ENCODE results near the gene ATP6V0E1. TPM values are rescaled to one million over a fixed set of nuclear protein-coding genes. Genes with fewer than 3 reads are reported as not detected.

Gene ATP6V0E1
- total RNA-seq, 2 donors from 2014 or later, result 102 to 104 TPM

- DNase-seq (no peak), ATAC-seq (no peak)
- Mint-ChIP-seq H3K27ac (no peak overlapping the region), H3K4me1 (peaks cover 50% of the 10 kb centered on the region), H3K27me3 (no peaks in the 10 kb centered on the region), H3K36me3 (ENCODE audit: low read depth) (no peaks in the 10 kb centered on the region), H3K4me3 (no peak overlapping the region)
- H3K9me3 ChIP-seq (ENCODE audit: control insufficient read depth, low read length, poor library complexity, severe bottlenecking), result no peaks in the 10 kb centered on the region
Observed at GRCh38 chr5:172999974-173000373, 16.4 kb downstream of the ATP6V0E1 start.

DNA sequence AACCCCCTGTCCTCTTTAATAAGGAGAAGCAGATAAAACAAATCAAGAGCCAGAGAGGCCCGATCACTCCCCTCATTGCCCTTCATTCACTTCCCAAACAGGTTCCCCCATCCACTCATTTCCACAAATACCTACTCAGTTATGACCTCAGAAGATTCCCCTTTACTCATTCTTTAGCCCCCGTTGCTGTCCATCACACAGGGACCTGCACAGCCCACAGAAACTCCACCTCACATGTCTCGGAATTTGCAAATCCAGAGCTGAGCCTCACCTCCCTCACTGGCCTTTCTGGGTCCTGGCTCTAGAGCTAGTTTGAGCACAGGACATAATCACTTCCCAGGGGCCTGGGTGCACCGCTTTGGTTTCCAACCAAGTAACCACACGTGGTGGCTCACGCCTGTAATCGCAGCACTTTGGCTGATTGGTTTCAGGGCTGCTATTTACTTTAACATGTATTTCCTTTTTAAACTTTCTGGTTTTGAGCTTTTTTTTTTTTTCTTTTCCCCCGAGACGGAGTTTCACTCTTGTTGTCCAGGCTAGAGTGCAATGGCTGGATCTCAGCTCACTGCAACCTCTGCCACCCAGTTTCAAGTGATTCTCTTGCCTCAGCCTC lies 17.8 kb downstream of the ATP6V0E1 start:
- DNase-seq, result no peak
- Mint-ChIP-seq H3K4me1 (peaks cover 52% of the 10 kb centered on the region), H3K27me3 (no peaks in the 10 kb centered on the region), H3K36me3 (ENCODE audit: low read depth) (no peaks in the 10 kb centered on the region), H3K27ac (peak overlapping the region; percentile 91), H3K4me3 (peak overlapping the region; percentile 61)
- peak; percentile 37 for ATAC-seq
- no peaks in the 10 kb centered on the region for H3K9me3 ChIP-seq (ENCODE audit: control insufficient read depth, low read length, poor library complexity, severe bottlenecking)

GRCh38 chr5:173003360-173003759 lies 19.8 kb downstream of the ATP6V0E1 start:
- H3K27me3 Mint-ChIP-seq, result no peaks in the 10 kb centered on the region
- ATAC-seq (no peak), DNase-seq (no peak)
- no peaks in the 10 kb centered on the region for H3K36me3 Mint-ChIP-seq (ENCODE audit: low read depth)
- H3K9me3 ChIP-seq (ENCODE audit: control insufficient read depth, low read length, poor library complexity, severe bottlenecking), result no peaks in the 10 kb centered on the region
- peak overlapping the region; percentile 77 for H3K4me3 Mint-ChIP-seq
- H3K27ac Mint-ChIP-seq, result peak overlapping the region; percentile 91
- H3K4me1 Mint-ChIP-seq, result peaks cover 64% of the 10 kb centered on the region

GRCh38 chr5:173004013-173004412 lies 20.4 kb downstream of the ATP6V0E1 start:
- Mint-ChIP-seq H3K4me3 (peak overlapping the region; percentile 77), H3K27ac (peak overlapping the region; percentile 91), H3K36me3 (ENCODE audit: low read depth) (no peaks in the 10 kb centered on the region), H3K4me1 (peaks cover 64% of the 10 kb centered on the region), H3K27me3 (no peaks in the 10 kb centered on the region)
- no peak for DNase-seq
- ATAC-seq, result no peak
- no peaks in the 10 kb centered on the region for H3K9me3 ChIP-seq (ENCODE audit: control insufficient read depth, low read length, poor library complexity, severe bottlenecking)

GRCh38 chr5:173004447-173004846 lies 20.9 kb downstream of the ATP6V0E1 start:
- peak overlapping the region; percentile 91 for H3K27ac Mint-ChIP-seq
- no peak overlapping the region for H3K4me3 Mint-ChIP-seq

GRCh38 chr5:173010021-173010420 lies 26.4 kb downstream of the ATP6V0E1 start:
- H3K27ac Mint-ChIP-seq, result peak overlapping the region; percentile 79
- no peak overlapping the region for H3K4me3 Mint-ChIP-seq
- H3K4me1 Mint-ChIP-seq, result peaks cover 37% of the 10 kb centered on the region
- ATAC-seq (no peak), DNase-seq (no peak)
- no peaks in the 10 kb centered on the region for H3K9me3 ChIP-seq (ENCODE audit: control insufficient read depth, low read length, poor library complexity, severe bottlenecking)
- H3K27me3 Mint-ChIP-seq, result no peaks in the 10 kb centered on the region
- H3K36me3 Mint-ChIP-seq (ENCODE audit: low read depth), result no peaks in the 10 kb centered on the region

More at GRCh38 chr5:173004447-173004846, 20.9 kb downstream of the ATP6V0E1 start:
- no peaks in the 10 kb centered on the region for H3K36me3 Mint-ChIP-seq (ENCODE audit: low read depth)
- H3K9me3 ChIP-seq (ENCODE audit: control insufficient read depth, low read length, poor library complexity, severe bottlenecking), result no peaks in the 10 kb centered on the region
- ATAC-seq (no peak), DNase-seq (no peak)
- no peaks in the 10 kb centered on the region for H3K27me3 Mint-ChIP-seq
- peaks cover 63% of the 10 kb centered on the region for H3K4me1 Mint-ChIP-seq

DNA sequence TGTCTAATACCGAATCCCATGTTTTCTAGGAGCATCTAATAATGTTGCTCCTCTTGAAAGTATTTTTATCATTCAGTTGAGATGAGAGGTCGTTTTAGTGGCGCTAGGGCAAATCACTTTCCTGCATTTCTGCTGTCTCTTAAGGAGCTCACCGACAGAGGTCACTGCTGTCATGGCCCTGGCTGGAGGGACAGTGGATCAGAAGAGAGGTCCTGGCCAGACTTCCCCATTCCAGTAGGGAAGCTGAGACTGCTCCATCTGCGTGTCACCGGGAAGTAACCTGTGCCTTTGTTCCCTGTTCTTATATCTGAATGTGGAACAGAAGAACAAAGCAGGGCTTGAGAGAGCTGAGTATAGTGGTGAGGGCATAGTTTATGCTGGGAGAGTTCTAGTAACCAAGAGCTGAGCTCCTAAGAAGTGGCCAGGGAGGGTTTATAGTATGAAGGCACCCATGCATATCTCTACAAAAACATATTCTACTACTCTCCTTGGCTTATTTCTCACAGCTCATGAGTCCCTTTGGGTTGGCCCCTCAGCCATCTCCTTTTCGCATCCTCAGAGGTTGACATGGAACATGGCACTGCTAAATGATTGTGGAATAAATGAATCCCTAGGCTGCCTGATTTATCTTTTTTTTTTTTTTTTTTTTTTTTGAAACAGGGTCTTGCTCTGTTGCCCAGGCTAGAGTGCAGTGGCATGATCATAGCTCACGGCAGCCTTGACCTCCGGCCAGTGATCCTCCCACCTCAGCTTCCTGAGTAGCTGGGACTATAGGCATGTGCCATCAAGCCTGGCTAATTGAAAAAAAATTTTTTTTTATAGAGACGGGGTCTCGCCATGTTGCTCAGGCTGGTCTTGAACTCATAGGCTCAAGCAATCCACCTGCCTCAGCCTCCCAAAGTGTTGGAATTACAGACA lies 27.2 kb downstream of the ATP6V0E1 start:
- Mint-ChIP-seq H3K27ac (peak overlapping the region; percentile 79), H3K4me1 (peaks cover 39% of the 10 kb centered on the region)

GRCh38 chr5:173011566-173011965 lies 28.0 kb downstream of the ATP6V0E1 start:
- peaks cover 46% of the 10 kb centered on the region for H3K4me1 Mint-ChIP-seq
- no peaks in the 10 kb centered on the region for H3K36me3 Mint-ChIP-seq (ENCODE audit: low read depth)
- H3K9me3 ChIP-seq (ENCODE audit: control insufficient read depth, low read length, poor library complexity, severe bottlenecking), result no peaks in the 10 kb centered on the region
- no peaks in the 10 kb centered on the region for H3K27me3 Mint-ChIP-seq
- DNase-seq (no peak), ATAC-seq (no peak)
- H3K4me3 Mint-ChIP-seq, result no peak overlapping the region
- peak overlapping the region; percentile 39 for H3K27ac Mint-ChIP-seq

More for the DNA sequence above, 27.2 kb downstream of the ATP6V0E1 start:
- DNase-seq (no peak), ATAC-seq (no peak)
- Mint-ChIP-seq H3K36me3 (ENCODE audit: low read depth) (no peaks in the 10 kb centered on the region), H3K4me3 (no peak overlapping the region), H3K27me3 (no peaks in the 10 kb centered on the region)
- no peaks in the 10 kb centered on the region for H3K9me3 ChIP-seq (ENCODE audit: control insufficient read depth, low read length, poor library complexity, severe bottlenecking)

DNA sequence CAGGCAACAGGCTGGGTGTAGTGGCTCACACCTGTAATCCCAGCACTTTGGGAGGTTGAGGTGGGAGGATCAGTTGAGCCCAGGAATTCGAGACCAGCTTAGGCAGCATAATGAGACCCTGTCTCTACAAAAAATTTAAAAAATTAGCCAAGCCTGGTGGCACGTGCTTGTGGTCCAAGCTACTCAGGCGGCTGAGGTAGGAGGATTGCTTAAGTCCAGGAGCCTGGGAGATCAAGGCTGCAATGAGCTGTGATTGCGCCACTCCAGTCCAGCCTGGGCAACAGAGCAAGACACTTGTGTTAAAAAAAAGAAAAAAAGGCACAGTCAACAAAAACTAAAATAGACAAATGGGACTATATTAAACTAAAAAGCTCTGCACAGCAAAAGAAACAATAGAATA lies 29.3 kb downstream of the ATP6V0E1 start:
- Mint-ChIP-seq H3K27ac (peak overlapping the region; percentile 16), H3K27me3 (no peaks in the 10 kb centered on the region), H3K4me3 (no peak overlapping the region), H3K36me3 (ENCODE audit: low read depth) (no peaks in the 10 kb centered on the region), H3K4me1 (peaks cover 41% of the 10 kb centered on the region)
- DNase-seq (no peak), ATAC-seq (no peak)
- H3K9me3 ChIP-seq (ENCODE audit: control insufficient read depth, low read length, poor library complexity, severe bottlenecking), result no peaks in the 10 kb centered on the region

GRCh38 chr5:173014671-173015070 lies 31.1 kb downstream of the ATP6V0E1 start:
- Mint-ChIP-seq H3K27ac (peak overlapping the region; percentile 59), H3K4me1 (peaks cover 46% of the 10 kb centered on the region)
- no peak for ATAC-seq

DNA sequence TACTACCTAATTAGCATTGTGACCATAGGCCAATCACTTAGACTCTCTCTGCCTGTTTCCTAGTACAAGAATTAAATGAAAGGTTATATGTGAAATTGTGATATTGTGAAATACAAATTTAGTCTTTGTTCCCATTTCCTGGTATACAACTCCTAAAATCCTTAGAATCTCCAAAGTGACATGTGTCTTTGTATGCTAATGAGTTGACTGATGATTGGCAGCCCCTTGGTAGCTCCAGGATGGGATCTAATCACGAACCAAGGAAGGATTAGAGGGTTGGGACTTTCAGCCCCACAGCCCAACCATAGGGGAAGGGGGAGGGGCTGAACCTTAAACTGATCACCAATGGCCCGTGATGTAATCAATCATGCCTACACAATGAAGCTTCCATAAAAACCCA lies 31.6 kb downstream of the ATP6V0E1 start:
- Mint-ChIP-seq H3K4me3 (no peak overlapping the region), H3K36me3 (ENCODE audit: low read depth) (no peaks in the 10 kb centered on the region), H3K4me1 (peaks cover 43% of the 10 kb centered on the region), H3K27me3 (no peaks in the 10 kb centered on the region), H3K27ac (peak overlapping the region; percentile 89)
- DNase-seq (no peak), ATAC-seq (no peak)
- no peaks in the 10 kb centered on the region for H3K9me3 ChIP-seq (ENCODE audit: control insufficient read depth, low read length, poor library complexity, severe bottlenecking)

More at GRCh38 chr5:173014671-173015070, 31.1 kb downstream of the ATP6V0E1 start:
- Mint-ChIP-seq H3K36me3 (ENCODE audit: low read depth) (no peaks in the 10 kb centered on the region), H3K27me3 (no peaks in the 10 kb centered on the region), H3K4me3 (no peak overlapping the region)
- H3K9me3 ChIP-seq (ENCODE audit: control insufficient read depth, low read length, poor library complexity, severe bottlenecking), result no peaks in the 10 kb centered on the region
- DNase-seq, result no peak

DNA sequence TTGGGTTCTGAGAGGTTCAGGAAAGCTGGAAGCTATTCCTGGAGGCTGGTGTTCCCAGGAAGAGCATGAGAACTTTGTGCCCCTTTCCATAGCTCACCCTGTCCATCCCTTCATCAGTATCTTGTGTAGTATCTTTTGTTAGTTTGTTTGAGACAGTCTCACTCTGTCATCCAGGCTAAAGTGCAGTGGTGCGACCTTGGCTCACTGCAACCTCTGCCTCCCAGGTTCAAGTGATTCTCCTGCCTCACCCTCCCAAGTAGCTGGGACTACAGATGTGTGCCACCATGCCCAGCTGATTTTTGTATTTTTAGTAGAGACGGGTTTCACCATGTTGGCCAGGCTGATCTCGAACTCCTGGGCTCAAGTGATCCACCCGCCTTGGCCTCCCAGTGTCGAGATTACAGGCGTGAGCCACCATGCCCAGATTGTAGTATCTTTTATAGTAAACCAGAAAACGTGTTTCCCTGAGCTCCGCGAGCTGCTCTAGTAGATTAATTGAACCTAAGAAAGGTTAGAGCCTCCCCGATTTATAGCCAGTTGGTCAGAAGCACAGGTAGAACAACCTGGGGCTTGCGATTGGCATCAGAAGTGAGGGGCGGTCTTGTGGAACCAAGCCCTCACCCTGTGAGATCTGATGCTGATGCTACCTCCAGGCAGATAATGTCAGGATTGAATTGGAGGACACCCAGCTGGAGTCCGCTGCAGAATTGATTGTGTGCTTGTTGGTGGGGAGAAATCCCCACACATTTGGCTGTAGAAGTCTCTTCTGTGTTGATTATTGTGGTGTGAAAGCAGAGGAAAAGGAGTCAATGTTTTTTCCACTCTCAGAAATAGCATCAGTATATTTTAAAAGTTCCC lies 32.3 kb downstream of the ATP6V0E1 start:
- H3K27ac Mint-ChIP-seq, result peak overlapping the region; percentile 89
- no peak for DNase-seq
- H3K4me3 Mint-ChIP-seq, result no peak overlapping the region
- ATAC-seq, result no peak
- H3K4me1 Mint-ChIP-seq, result peaks cover 39% of the 10 kb centered on the region
- H3K9me3 ChIP-seq (ENCODE audit: control insufficient read depth, low read length, poor library complexity, severe bottlenecking), result no peaks in the 10 kb centered on the region
- H3K27me3 Mint-ChIP-seq, result no peaks in the 10 kb centered on the region
- H3K36me3 Mint-ChIP-seq (ENCODE audit: low read depth), result no peaks in the 10 kb centered on the region

DNA sequence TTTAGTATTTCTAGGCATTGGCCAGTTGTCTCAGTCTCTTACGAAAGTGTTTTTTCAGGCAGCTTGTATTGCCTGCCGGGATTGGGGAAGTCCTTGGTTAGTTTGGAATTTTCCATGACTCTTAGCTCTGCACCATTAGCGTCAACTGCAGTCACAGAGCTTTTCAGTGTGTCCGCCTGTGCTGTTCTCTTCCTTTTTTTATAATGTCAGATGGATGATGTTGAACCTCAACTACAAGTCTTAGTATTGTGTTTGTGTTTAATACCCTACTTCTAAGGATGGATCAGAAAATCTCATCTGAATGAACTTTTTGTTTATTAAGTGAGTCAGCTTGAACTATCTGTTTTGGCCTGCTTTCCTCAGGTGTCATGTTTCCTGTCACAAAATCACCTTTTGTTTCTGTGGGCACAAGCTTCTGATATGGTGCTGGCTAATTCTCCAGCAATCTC lies 33.1 kb downstream of the ATP6V0E1 start:
- peaks cover 42% of the 10 kb centered on the region for H3K4me1 Mint-ChIP-seq
- H3K36me3 Mint-ChIP-seq (ENCODE audit: low read depth), result no peaks in the 10 kb centered on the region
- no peaks in the 10 kb centered on the region for H3K9me3 ChIP-seq (ENCODE audit: control insufficient read depth, low read length, poor library complexity, severe bottlenecking)
- no peaks in the 10 kb centered on the region for H3K27me3 Mint-ChIP-seq
- ATAC-seq (no peak), DNase-seq (no peak)
- peak overlapping the region; percentile 89 for H3K27ac Mint-ChIP-seq
- no peak overlapping the region for H3K4me3 Mint-ChIP-seq

All from T-helper 17 cell (primary cell).